Spleen (tissue), 7 donors: ENCODE data around the gene SEM1.

Experiments used
- POLR2A ChIP-seq, 3 donors: fragments of 450-650 bp; IDR thresholded peaks; one replicate each; pipeline ENCODE4 v1.5.1; 2017; ENCODE audit warnings: antibody characterized with exemption in 3 of 3, mild to moderate bottlenecking in 1 of 3
- TF ChIP-seq, protein P1 (sequence below), 11 experiments: fragments of 200-600 bp in 7 of 11; fragments of 450-650 bp in 4 of 11; sonication (generic) in 4 of 11; IDR thresholded peaks in 8 of 11; conservative IDR thresholded peaks in 3 of 11; 1 replicate in 7 of 11; 2 replicates in 4 of 11; pipeline versions ENCODE4 v1.4.0 to v1.8.0; 2016 to 2021; ENCODE audit warnings: antibody characterized with exemption in 11 of 11, inconsistent platforms in 4 of 11, mild to moderate bottlenecking in 1 of 11
- donor health status: DM: no; HTN: no; CAD: no; lungs with moderate emphysema.
- donor health status: DM: no; HTN: no; CAD: no.
- donor health status: DM: no; HTN: no; CAD: no.

GRCh38 chr7:96718107-96719003, 8.7 kb upstream of the SEM1 start:
- TF ChIP-seq, protein P1, sequence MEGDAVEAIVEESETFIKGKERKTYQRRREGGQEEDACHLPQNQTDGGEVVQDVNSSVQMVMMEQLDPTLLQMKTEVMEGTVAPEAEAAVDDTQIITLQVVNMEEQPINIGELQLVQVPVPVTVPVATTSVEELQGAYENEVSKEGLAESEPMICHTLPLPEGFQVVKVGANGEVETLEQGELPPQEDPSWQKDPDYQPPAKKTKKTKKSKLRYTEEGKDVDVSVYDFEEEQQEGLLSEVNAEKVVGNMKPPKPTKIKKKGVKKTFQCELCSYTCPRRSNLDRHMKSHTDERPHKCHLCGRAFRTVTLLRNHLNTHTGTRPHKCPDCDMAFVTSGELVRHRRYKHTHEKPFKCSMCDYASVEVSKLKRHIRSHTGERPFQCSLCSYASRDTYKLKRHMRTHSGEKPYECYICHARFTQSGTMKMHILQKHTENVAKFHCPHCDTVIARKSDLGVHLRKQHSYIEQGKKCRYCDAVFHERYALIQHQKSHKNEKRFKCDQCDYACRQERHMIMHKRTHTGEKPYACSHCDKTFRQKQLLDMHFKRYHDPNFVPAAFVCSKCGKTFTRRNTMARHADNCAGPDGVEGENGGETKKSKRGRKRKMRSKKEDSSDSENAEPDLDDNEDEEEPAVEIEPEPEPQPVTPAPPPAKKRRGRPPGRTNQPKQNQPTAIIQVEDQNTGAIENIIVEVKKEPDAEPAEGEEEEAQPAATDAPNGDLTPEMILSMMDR (IDR thresholded peaks at IDR 0.05 in 8 of 11, conservative IDR thresholded peaks at IDR 0.05 in 3 of 11) = no peak
- no peak for TF ChIP-seq POLR2A (IDR thresholded peaks at IDR 0.05)
